CD1c-positive myeloid dendritic cell (primary cell): ENCODE measurements around the gene KLF16.
A peak's percentile ranks its signal among the peaks of the same experiment; 100 is the strongest.

Source experiments
- DNase-seq: peaks from one replicate; pipeline ENCODE4 v3.0.0-alpha.2; 2016; ENCODE audit errors: extremely low spot score

Gene KLF16

GRCh38 chr19:1855040-1855827 is 8.1 kb downstream of the KLF16 start:
- peak; percentile 92 for DNase-seq

GRCh38 chr19:1854542-1855039 is 8.8 kb downstream of the KLF16 start:
- no peak for DNase-seq

GRCh38 chr19:1854039-1854541 is 9.3 kb downstream of the KLF16 start:
- DNase-seq = no peak

- peak; percentile 91 for DNase-seq
Observed at GRCh38 chr19:1853295-1854038, 9.9 kb downstream of the KLF16 start.

- DNase-seq = no peak
Observed at GRCh38 chr19:1852581-1853128, 10.7 kb downstream of the KLF16 start.

- peak; percentile 56 for DNase-seq
Observed at GRCh38 chr19:1851654-1852580, 11.5 kb downstream of the KLF16 start.

GRCh38 chr19:1850809-1851653 is 12.3 kb downstream of the KLF16 start:
- no peak for DNase-seq

GRCh38 chr19:1849886-1850398 is 13.4 kb downstream of the KLF16 start:
- DNase-seq = no peak

- no peak for DNase-seq
Observed at GRCh38 chr19:1849132-1849474, 14.3 kb downstream of the KLF16 start.

- DNase-seq = peak; percentile 98
Observed at GRCh38 chr19:1848399-1849131, 14.8 kb downstream of the KLF16 start, which contains the start of gene REXO1. TSS of gene REXO1 (minus strand) at chr19:1848483. CDS start at chr19:1848358, 125 bp downstream.

GRCh38 chr19:1847684-1848398 is 15.5 kb downstream of the KLF16 start:
- DNase-seq = peak; percentile 52

- no peak for DNase-seq
Observed at GRCh38 chr19:1847348-1847683, 16.1 kb downstream of the KLF16 start.

- no peak for DNase-seq
Observed at GRCh38 chr19:1846517-1847204, 16.7 kb downstream of the KLF16 start.

GRCh38 chr19:1845642-1846041 is 17.7 kb downstream of the KLF16 start:
- DNase-seq = no peak

- no peak for DNase-seq
Observed at GRCh38 chr19:1845125-1845515, 18.3 kb downstream of the KLF16 start.

GRCh38 chr19:1844513-1845124 is 18.8 kb downstream of the KLF16 start:
- no peak for DNase-seq

- no peak for DNase-seq
Observed at GRCh38 chr19:1843646-1844394, 19.6 kb downstream of the KLF16 start.
